IPS-11a (cell line): ENCODE results near the gene RAD51B.
"Not testable (repeated sequence)": the region's sequence is repeated elsewhere in the genome, so short reads cannot be mapped to it uniquely, and the experiment has no call there.

Source experiments
- H3K4me3 ChIP-seq: one replicate; pipeline ENCODE4 v1.5.1; 2013; ENCODE audit warnings: low read depth, low read length, control low read depth

Gene RAD51B

DNA sequence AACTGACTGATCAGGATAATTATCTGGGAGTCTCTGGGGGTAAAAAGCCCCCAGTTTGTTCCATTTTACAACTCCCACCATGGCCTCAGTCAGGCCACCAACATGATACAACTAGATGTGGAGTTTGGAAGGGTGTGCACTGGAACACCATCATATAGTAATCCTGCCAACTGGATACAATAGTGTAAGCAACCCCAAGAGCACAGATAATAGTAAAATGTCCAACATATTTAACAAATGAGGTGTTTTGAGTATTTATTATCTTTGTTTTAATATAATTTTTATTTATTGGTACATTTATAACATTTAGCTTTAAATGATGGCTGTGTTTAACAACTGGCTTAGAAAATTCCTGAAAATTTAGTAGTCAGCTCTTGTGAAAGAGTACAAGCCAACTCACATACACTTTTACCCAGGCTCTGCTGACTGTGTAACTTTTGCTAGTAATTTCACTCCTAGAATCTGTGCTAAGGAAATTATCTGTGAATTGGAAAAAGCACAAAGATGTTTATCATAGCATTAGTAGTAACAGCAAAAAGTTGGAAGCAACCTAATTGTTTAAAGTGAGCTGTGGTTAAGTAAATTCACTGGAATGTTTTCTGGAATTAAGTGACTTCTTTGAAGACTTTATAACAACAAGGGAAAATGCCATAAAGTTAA lies 196.8 kb downstream of the RAD51B start:
- H3K4me3 ChIP-seq, result no peak overlapping the region

DNA sequence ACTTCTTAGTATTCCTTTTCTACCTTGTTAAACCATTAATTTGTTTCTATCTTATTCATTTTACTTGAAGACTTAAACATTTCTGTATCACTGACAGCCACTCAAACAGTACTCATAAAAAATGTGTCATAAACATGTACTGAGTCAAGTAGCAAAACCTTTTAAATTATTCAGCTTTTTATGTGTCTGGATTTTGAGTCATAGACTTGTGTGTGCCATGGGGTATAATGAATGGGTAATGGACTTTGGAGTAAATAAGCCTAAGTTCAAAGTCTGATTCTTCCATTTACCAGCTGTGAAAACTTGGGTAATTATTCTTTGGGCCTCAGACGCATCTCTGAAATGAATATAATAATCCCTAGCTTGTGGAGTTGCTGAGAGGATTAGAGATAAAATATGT lies 199.0 kb downstream of the RAD51B start:
- no peak overlapping the region for H3K4me3 ChIP-seq

DNA sequence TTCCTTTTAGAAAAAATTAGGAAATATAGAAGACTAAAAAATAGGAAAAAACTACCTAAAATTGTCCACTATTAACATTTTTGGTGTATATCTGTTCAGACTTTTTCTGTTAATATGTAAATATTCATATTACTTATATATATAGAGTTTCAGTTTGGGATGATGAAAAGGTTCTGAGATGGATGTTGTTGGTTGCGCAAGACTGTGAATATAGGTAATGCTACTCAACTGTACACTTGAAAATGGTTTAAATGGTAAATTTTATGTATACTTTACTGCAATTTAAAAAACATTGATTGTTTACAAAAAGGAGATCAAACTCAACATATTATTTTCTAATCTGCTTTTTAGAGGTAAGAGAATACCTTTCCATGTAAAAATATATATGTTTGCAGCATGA lies 200.9 kb downstream of the RAD51B start:
- no peak overlapping the region for H3K4me3 ChIP-seq

DNA sequence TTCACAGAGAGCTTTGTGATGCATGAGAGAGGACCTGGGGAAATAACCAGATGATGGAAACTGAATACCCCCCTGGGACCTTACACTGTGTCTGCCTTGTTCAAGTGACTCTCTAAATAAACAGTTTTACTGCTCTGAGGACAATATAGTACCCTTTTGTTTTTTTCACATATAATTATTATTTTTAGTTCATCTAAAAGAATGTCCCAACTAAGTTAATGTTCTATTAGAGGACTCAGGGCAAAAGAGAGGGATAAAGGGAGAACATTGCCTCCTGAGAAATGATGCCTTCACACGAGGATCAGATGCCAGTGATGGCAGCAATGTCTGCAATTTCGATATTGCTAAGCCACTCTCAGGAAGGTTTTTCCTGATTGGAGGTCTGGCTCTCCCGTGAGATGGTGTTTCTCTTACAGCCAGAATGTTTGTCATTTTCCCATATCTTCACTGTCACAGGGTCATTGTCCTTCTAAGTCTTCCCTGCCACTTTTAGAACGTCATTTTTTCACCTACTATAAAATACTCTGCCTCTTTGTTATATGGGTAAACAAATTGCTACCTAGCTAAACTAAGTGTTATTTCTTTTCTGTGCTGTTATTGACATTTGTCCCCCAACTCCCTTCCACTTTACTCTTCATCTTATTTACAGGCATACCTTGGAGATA lies 201.6 kb downstream of the RAD51B start:
- no peak overlapping the region for H3K4me3 ChIP-seq

DNA sequence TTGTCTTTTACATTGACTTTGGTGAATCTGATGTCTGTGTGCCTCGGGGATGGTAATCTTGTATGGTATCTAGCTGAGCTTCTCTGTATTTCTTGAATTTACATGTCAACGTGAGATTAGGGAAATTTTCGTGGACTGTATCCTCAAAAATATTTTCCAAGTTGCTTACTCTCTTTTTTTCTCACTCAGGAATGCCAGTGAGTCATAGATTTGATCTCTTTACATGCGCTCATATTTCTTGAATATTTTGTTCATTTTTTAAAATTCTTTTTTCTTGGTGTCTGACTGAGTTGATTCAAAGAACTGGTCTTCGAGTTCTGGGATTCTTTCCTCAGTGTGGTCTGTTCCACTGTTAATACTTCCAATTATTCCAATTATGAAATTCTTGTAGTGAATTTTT lies 207.7 kb downstream of the RAD51B start:
- H3K4me3 ChIP-seq, result no peak overlapping the region

DNA sequence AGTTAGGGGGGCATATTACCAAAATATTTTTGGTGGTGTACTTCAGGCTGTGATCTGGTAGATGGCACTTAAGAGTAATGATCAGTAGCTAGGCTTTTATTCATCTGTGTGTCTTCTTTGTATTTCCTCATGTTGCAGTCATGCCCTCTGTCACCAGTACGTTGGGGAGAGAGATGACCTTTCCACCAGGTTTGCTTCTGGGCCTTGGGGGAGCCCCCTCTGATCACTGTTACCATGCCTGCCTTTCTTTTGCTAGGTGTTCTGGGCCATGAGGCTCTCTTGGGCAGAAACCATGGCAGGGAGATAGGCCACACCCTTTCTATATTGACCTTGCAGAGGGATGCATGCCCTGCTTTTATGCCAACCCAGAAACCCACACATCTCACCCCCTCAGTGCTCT lies 208.5 kb downstream of the RAD51B start:
- H3K4me3 ChIP-seq, result no peak overlapping the region

DNA sequence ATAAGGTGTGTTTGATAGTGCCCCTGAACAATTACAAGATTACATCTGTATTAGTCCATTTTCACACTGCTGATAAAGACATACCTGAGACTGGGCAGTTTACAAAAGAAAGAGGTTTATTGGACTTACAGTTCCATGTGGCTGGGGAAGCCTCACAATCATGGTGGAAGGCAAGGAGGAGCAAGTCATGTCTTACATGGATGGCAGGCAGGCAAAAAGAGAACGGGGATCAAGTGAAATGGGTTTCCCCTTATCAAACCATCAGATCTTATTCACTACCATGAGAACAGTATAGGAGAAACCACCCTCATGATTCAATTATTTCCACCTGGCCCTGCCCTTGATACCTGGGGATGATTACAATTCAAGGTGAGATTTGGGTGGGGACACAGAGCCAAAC lies 211.4 kb downstream of the RAD51B start:
- H3K4me3 ChIP-seq, result not testable (repeated sequence)

DNA sequence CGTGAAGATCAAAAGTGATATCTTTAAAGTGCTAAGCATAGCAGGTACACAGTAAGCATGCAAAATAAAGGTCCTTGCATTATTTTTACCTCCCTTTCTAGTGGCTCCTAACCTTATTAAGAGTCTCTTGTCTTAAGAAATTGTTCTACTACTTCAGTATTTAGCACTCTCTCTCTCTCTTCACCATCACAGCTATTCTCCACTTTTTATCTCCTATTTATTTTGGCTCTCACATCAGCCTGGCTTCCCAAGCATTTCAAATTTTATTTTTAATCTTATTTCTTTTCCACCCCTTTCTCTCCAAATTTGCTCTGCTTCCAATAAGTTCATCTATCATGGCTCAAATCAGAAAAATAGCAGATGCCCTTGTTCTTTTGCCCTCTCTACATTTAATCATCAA lies 212.6 kb downstream of the RAD51B start:
- H3K4me3 ChIP-seq, result no peak overlapping the region

DNA sequence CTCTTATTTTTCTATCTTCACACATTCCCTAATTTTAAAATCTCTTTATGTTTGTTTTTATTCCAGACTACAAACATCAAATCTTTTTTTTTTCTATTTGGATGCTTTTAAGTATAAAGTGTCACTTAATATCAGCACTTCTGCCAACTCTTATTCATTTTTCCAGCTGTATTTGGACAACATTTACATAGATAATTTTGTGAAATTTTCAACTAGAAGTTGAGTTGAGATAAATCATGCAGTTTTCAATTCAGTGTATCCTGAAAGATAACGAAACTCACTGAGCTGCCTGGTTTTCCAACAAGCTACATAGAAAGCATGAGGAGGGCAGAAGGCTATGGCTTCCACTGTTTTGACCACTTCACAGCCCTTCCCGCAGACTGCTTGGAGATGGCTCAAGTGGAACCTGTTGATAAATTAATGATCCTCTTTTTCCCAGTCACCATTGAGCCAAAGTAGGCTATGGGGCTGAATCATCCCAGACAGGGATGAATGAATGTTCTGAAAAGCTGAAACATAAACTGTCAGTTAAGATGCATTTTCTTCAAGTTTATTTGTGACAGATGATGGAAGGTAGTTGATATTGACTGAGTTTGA lies 213.9 kb downstream of the RAD51B start:
- no peak overlapping the region for H3K4me3 ChIP-seq

DNA sequence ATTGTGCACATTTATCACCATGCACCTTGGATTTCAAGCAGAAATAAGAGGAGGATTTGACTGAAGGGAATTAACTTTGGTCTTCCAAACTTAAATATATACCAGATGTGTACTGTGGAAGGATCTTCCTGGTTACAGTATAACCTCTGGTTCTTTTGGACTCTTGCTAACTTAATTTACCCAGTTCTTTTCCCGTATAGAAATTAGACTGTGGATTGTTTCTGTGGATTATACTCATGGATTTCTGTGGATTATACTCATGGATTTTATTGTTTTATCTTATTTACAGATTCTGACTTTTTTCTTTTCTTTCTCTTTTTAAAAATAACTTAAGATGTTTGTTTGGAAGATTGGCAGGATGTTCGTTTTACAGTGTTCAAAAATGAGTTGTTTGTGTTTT lies 215.3 kb downstream of the RAD51B start:
- no peak overlapping the region for H3K4me3 ChIP-seq

DNA sequence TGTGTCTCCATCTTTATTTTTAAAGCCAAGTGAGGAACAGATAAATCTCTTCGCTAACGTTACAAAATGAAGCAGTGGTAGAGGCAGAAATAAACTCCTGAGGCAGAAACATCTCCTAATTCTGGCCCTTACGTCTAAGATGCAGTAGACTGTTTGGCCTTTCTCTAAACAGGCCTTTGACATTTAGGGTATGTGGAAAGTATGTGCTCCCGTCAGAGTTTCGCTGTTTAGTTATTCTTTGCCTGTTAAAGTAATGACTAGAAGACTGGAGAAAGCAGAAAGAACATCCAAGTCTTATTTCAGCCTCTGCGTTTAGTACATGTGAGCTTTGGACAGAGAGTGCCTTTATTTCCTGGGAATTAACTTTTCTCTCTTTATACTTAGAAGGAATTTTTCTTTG lies 216.6 kb downstream of the RAD51B start:
- H3K4me3 ChIP-seq, result no peak overlapping the region

DNA sequence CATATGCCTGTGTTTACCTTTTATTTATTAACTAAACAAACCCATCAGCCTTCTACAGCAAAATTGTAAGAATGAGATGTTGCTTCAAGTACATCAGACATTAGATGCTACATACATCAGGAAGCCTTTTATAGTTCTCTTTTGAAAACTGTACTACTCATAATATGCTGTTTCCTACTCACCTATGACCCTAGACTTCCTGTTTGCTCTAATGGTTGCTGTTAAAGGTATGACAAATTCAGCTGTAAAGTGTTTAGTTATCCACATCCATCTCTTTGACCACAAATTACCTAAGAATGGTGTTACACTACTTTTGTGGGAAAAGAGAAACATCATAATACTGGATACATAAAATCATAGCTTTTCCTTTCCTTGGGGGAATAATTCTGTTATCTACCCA lies 220.0 kb downstream of the RAD51B start:
- H3K4me3 ChIP-seq, result no peak overlapping the region

DNA sequence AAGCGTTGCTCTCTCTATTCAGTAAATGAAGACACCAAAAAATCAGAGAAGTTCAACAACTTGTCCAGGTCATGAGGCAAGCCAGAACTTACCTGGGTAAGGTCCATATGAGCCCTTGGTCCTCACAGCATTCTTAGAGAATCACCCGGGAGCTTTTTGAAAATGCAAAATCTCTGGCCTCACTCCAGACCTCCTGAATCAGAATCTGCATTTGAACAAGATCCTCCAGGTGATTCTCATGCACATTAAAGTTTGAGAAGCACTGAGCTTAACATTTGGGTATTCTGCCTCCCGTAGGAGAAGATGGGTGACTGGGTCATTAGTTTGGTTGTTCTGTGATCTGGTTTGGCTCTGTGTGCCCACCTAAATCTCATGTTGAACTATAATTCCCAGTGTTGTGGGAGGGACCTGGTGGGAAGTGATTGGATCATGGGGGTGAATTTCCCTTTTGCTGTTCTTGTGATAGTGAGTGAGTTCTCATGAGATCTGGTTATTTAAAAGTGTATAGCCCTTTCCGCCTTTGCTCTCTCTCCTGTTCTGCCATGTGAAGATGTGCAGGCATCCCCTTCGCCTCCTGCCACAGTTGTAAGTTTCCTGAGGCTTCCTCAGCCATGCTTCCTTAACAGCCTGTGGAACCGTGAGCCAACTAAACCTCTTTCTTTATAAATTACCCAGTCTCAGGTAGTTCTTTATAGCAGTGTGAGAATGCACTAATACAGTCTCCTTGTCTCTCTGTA lies 221.2 kb downstream of the RAD51B start:
- H3K4me3 ChIP-seq, result no peak overlapping the region

DNA sequence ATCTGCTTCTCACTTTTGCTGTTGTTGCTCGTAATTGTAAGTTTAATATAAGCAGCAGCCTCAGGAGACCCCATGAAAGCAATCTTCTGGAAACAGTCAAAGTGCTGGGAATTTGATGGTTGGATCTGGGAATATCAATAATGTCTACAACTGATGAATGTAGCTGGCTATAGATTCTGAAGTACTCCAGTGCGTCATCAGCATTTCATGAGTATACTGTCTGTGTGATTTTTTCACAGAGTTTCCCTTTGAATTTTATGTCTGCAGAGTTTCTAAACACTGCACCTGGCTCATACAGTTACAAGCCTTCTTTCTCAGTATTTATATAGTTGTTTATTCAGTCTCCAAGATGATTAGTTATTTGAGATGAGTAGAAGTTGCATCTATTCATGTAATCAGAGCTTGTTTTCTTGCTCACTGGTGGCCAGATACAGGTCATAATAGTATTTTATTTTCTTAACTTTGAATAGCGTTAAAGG lies 222.3 kb downstream of the RAD51B start:
- no peak overlapping the region for H3K4me3 ChIP-seq

DNA sequence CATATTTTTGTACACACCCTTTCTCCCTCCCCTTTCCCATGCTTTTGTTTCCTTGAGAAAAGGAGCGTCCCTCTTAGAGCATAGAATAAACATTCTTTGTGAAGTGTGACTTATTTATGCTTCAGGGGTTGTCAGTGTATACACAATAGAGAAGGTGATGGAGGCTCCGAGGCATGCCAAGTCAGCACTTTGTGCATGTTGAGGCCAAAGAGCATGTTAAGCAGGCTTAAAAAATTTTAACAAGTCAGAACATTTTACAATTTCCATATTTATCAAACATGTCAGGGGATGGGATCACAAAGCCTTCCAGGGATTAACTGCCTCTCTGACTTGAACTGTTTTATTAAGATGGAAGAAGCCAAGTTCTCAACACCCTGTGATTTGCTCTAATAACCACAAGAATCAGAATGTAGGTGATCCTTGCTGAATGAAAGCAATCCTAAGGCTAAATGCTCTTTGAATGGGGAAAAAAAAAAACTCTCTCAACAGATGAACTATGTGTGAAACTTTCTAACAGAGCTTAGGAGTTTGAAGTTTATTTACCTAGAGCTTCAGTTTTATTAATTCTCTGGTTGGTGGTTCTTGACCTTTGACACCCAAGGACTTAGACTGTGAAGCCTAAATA lies 223.1 kb downstream of the RAD51B start:
- no peak overlapping the region for H3K4me3 ChIP-seq

DNA sequence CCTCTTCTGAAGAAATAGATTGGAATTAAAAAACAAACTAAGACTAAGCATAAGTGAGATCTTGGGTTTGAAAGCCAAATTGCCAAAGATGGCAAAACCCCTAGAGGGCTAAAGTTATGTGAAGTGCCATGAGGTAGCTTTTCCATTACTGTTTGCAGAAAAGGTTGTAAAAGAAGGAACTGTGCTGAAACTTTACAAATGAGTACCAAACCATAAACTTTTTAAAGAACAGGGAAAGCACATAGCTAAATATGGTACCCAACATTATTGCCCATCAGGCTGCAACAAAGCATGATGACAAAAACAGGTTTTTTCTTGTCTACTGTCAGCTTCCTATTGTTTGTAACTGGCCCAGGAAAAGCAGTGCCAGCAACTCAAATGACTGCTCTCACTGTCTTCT lies 224.2 kb downstream of the RAD51B start:
- H3K4me3 ChIP-seq, result no peak overlapping the region

DNA sequence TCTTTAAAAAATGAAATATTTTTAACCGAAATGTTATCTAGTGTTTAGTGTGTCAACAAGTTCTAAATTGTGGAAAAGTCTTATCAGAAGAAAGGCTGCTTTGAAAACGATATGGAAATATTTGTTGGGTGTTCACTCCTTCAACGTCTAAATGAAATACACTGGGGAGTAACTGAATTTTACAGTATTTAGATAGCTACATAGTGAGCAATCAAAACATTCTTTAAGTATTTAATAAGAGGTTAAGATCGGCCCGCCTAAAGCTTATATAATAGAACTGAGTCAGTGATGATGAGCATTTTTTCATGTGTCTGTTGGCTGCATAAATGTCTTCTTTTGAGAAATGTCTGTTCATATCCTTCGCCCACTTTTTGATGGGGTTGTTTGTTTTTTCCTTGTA lies 228.3 kb downstream of the RAD51B start:
- H3K4me3 ChIP-seq, result no peak overlapping the region

DNA sequence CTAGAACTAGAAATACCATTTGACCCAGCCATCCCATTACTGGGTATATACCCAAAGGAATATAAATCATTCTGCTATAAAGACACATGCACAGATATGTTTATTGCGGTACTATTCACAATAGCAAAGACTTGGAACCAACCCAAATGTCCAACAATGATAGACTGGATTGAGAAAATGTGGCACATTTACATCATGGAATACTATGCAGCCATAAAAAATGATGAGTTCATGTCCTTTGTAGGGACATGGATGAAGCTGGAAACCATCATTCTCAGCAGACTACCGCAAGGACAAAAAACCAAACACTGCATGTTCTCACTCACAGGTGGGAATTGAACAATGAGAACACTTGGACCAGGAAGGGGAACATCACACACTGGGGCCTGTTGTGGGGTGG lies 229.2 kb downstream of the RAD51B start:
- not testable (repeated sequence) for H3K4me3 ChIP-seq

DNA sequence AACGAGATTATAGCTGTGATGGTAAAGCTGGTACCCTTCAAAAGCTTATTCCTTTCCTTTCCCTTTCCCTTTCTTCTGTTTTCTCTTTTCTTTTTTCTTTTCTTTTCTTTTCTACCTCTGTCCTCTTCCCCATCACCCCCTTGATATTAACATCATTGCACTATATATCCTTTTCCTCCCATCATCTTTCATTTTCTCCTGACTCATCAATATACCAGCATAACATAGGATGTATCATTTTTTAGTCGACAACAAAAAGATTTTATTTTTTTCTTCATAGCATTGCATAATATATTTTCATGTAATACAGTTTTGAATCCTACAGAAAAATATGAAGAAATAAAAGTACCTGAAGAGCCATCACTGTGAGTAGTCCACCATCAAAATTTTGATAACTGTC lies 230.6 kb downstream of the RAD51B start:
- no peak overlapping the region for H3K4me3 ChIP-seq

DNA sequence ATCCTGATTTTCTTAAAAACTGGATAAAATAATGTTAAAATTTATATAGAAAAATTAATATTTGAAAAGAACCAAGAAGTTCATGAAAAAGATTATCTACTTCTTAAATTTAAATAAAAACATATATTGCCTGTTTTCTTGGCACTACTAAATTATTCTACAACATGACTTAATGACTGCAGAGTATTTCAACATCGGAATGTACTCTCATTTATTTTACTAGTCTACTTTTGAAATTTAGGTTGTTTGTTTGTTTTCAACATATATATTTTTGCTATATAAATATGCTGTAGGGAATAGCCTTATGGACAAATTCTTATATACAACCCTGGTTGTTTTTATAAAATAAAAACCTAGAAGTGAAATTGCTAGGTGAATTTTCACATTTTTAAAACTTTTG lies 231.6 kb downstream of the RAD51B start:
- no peak overlapping the region for H3K4me3 ChIP-seq

DNA sequence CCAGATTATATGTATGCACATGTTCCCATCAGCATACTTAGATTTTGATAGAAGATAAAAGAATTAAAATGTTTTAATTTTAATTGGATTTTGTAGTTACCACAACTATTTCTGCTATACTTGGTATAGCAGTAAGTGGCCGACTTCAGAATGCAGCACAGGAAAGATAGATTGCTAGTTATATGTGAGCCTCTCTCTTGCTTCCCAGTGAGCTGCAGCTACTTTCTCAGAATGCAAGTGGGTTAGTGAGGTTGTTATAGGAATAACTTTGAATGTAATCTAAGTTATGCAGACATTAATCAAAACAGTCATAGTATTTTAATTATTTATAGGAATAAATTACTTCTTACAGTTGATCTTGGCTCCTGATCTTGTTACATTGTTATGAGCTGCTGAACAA lies 240.6 kb downstream of the RAD51B start:
- no peak overlapping the region for H3K4me3 ChIP-seq
